ENCODE measurements around the gene FAM114A1.

- TF ChIP-seq REST (IDR thresholded peaks at IDR 0.05; ENCODE audit: insufficient read depth in 1 of 2, low read depth in 2 of 2, low read length in 2 of 2) (no peak), POLR2AphosphoS5 (IDR thresholded peaks at IDR 0.05; ENCODE audit: low read depth, low read length) (no peak)
Measured at GRCh38 chr4:38950159-38950558, 82.6 kb downstream of the FAM114A1 start.
